ENCODE data around the gene LAMA5.

Gene LAMA5

DNA sequence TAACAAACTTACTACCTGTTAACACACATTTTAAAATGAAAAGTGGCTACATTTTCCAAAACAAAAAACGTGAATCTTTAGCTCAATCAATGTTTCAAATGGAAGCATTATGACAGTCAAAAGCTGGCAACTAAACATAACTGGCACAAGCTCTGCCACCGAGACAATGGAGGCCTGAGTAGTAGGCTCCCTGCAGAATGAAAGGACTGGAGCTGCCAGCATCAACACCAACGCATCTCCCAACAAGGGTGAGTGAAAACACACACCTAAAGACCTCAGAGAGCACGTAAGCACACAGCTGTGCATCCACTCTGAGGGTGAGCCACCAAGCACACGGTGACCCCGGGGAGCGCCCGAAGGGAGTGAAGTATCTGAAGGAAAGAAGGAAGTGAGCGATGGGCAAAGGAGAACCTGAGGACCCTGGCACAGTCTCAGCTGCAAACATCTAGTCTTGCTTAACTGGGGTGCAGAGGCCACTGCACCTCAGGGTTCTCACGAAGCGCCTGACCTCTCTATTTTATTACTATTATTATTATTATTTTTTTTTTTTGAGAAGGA, 65.9 kb downstream of the LAMA5 start:
- H3K4me3 ChIP-seq (ENCODE audit: low read length): no peak overlapping the region
- H3K9ac ChIP-seq (ENCODE audit: low read depth, low read length): no peak overlapping the region
- no peaks in the 10 kb centered on the region for H3K27me3 ChIP-seq (ENCODE audit: control insufficient read depth, insufficient read depth, low read length)
- H3K36me3 ChIP-seq (ENCODE audit: insufficient read depth, low read length): peaks cover 23% of the 10 kb centered on the region
- no peak overlapping the region for H3K4me2 ChIP-seq (ENCODE audit: low read length)
- no peaks in the 10 kb centered on the region for H3K9me3 ChIP-seq (replicated peaks; ENCODE audit: low read length)
- H3K4me1 ChIP-seq (ENCODE audit: control insufficient read depth, insufficient read depth, low read length): peaks cover 19% of the 10 kb centered on the region

DNA sequence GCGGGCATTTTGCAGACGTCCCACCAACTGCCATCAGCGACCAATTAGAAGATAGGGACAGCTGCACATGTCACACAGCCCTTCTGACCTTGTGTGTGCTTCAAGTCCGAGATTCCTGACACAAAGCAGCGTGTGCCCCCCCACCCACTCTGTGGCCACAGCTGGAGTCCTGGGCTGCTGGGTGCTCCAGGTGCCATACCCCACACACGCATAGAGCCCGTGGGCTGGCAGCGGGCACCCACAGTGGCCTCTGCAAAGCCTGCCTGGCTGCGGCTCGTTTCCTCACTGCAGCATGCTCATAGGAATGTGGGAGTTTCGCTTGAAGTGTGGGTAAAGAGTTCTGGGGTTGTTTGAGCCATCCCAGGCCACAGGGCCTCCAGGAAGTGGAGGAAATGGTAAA, 66.8 kb downstream of the LAMA5 start:
- H3K4me1 ChIP-seq (ENCODE audit: control insufficient read depth, insufficient read depth, low read length): peaks cover 14% of the 10 kb centered on the region
- H3K9me3 ChIP-seq (replicated peaks; ENCODE audit: low read length): no peaks in the 10 kb centered on the region
- no peaks in the 10 kb centered on the region for H3K27me3 ChIP-seq (ENCODE audit: control insufficient read depth, insufficient read depth, low read length)
- H3K4me3 ChIP-seq (ENCODE audit: low read length): no peak overlapping the region
- no peak overlapping the region for H3K9ac ChIP-seq (ENCODE audit: low read depth, low read length)
- no peak overlapping the region for H3K4me2 ChIP-seq (ENCODE audit: low read length)
- peaks cover 19% of the 10 kb centered on the region for H3K36me3 ChIP-seq (ENCODE audit: insufficient read depth, low read length)

DNA sequence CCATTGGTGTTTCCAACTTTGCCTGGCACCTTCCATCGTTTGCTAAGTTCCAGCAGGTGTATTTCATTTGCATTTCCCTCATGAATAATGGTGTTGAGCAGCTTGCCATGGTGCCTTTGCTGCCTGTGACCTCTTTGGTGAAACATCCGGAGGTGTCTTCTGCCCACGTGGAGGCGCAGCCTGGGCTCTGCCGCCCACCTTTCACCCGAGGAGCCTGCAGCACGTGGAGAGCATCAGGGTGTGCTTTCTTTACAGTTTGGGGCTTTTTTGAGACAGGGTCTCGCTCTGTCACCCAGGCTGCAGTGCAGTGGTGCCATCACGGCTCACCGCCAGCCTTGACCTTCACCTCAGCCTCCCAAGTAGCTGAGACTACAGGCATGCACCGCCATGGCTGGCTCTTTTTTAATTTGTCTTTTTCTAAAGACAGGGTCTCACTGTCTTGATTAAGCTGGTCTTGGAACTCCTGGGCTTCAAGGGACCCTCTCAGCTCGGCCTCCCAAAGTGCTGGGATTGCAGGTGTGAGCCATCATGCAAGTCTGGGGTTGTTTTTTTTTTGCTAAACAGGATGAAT, 67.4 kb downstream of the LAMA5 start:
- H3K4me2 ChIP-seq (ENCODE audit: low read length): no peak overlapping the region
- no peaks in the 10 kb centered on the region for H3K27me3 ChIP-seq (ENCODE audit: control insufficient read depth, insufficient read depth, low read length)
- no peaks in the 10 kb centered on the region for H3K9me3 ChIP-seq (replicated peaks; ENCODE audit: low read length)
- H3K9ac ChIP-seq (ENCODE audit: low read depth, low read length): no peak overlapping the region
- H3K36me3 ChIP-seq (ENCODE audit: insufficient read depth, low read length): peaks cover 17% of the 10 kb centered on the region
- H3K4me3 ChIP-seq (ENCODE audit: low read length): no peak overlapping the region
- peaks cover 8% of the 10 kb centered on the region for H3K4me1 ChIP-seq (ENCODE audit: control insufficient read depth, insufficient read depth, low read length)

DNA sequence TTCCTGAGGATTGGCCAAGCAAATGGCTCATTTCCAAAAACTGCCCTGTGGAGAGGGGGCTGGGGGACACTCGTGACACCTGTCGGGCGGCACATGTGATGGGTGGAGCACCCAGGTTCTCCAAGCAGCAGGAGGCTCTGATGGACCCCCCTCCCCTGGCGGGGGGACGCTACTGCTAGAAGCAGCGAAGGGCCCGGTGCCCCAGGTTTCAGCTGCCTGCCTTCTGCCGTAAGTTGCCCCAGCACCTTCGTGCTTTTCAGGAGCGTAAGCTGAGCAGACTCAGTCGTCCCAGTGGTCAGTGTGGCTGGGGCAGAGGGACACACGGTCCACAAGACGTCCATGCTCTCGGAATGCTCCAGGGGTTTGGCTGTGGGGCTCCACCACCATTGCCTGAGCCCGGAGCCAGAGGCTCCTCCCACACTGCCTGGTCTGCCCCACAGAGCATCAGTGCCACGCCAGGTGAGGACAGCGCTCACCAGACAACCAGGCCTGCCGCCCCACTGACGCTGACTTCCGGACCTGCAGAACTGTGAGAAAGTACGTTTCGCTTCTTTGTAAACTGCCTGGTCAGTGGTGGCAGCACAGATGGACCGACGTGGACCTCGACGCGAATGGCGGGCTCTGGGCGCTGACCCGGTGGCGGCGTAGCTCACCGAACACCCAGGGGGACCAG, 68.4 kb downstream of the LAMA5 start:
- Histone ChIP-seq H3K36me3 (ENCODE audit: insufficient read depth, low read length) (peaks cover 17% of the 10 kb centered on the region), H3K9ac (ENCODE audit: low read depth, low read length) (no peak overlapping the region)

GRCh38 chr20:62297449-62298227, 69.5 kb downstream of the LAMA5 start:
- no peaks in the 10 kb centered on the region for H3K9me3 ChIP-seq (replicated peaks; ENCODE audit: low read length)
- H3K4me2 ChIP-seq (ENCODE audit: low read length): no peak overlapping the region
- H3K27me3 ChIP-seq (ENCODE audit: control insufficient read depth, insufficient read depth, low read length): no peaks in the 10 kb centered on the region
- H3K4me3 ChIP-seq (ENCODE audit: low read length): no peak overlapping the region
- H3K4me1 ChIP-seq (ENCODE audit: control insufficient read depth, insufficient read depth, low read length): no peaks in the 10 kb centered on the region
- peaks cover 22% of the 10 kb centered on the region for H3K36me3 ChIP-seq (ENCODE audit: insufficient read depth, low read length)
- no peak overlapping the region for H3K9ac ChIP-seq (ENCODE audit: low read depth, low read length)

More for the DNA sequence above, 68.4 kb downstream of the LAMA5 start:
- H3K4me1 ChIP-seq (ENCODE audit: control insufficient read depth, insufficient read depth, low read length): no peaks in the 10 kb centered on the region
- no peak overlapping the region for H3K4me2 ChIP-seq (ENCODE audit: low read length)
- no peaks in the 10 kb centered on the region for H3K9me3 ChIP-seq (replicated peaks; ENCODE audit: low read length)
- no peak overlapping the region for H3K4me3 ChIP-seq (ENCODE audit: low read length)
- no peaks in the 10 kb centered on the region for H3K27me3 ChIP-seq (ENCODE audit: control insufficient read depth, insufficient read depth, low read length)

GRCh38 chr20:62296724-62297448, 70.2 kb downstream of the LAMA5 start:
- H3K4me2 ChIP-seq (ENCODE audit: low read length): no peak overlapping the region
- H3K4me3 ChIP-seq (ENCODE audit: low read length): no peak overlapping the region
- no peak overlapping the region for H3K9ac ChIP-seq (ENCODE audit: low read depth, low read length)
- peaks cover 22% of the 10 kb centered on the region for H3K36me3 ChIP-seq (ENCODE audit: insufficient read depth, low read length)
- H3K9me3 ChIP-seq (replicated peaks; ENCODE audit: low read length): no peaks in the 10 kb centered on the region
- H3K4me1 ChIP-seq (ENCODE audit: control insufficient read depth, insufficient read depth, low read length): no peaks in the 10 kb centered on the region
- H3K27me3 ChIP-seq (ENCODE audit: control insufficient read depth, insufficient read depth, low read length): no peaks in the 10 kb centered on the region

DNA sequence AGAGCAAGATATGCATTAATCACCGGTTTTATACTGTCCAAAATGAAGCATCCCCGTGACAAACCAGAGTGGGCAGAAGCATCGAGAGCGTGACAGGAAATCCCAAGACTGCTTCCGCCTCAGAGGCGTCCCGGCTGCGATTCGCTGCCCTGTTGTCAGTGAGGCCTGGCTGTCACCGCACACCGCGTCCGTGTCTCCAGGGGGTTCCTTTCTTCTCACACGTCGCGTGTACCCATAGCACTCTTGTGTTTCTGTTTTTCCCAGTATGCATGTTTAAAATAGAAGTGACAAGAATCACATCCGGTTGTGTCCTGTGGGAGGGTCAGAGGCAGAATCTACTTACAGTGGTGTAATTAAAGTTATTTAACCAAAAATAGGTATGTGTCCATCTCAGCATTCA, 72.6 kb downstream of the LAMA5 start:
- Histone ChIP-seq H3K4me2 (ENCODE audit: low read length) (no peak overlapping the region), H3K9me3 (replicated peaks; ENCODE audit: low read length) (no peaks in the 10 kb centered on the region), H3K4me1 (ENCODE audit: control insufficient read depth, insufficient read depth, low read length) (no peaks in the 10 kb centered on the region), H3K9ac (ENCODE audit: low read depth, low read length) (no peak overlapping the region), H3K4me3 (ENCODE audit: low read length) (no peak overlapping the region), H3K27me3 (ENCODE audit: control insufficient read depth, insufficient read depth, low read length) (no peaks in the 10 kb centered on the region), H3K36me3 (ENCODE audit: insufficient read depth, low read length) (peaks cover 22% of the 10 kb centered on the region)

GRCh38 chr20:62293946-62294345, 73.2 kb downstream of the LAMA5 start:
- no peaks in the 10 kb centered on the region for H3K9me3 ChIP-seq (replicated peaks; ENCODE audit: low read length)
- no peak overlapping the region for H3K9ac ChIP-seq (ENCODE audit: low read depth, low read length)
- H3K4me3 ChIP-seq (ENCODE audit: low read length): no peak overlapping the region
- H3K36me3 ChIP-seq (ENCODE audit: insufficient read depth, low read length): peaks cover 22% of the 10 kb centered on the region
- no peak overlapping the region for H3K4me2 ChIP-seq (ENCODE audit: low read length)
- H3K4me1 ChIP-seq (ENCODE audit: control insufficient read depth, insufficient read depth, low read length): no peaks in the 10 kb centered on the region
- no peaks in the 10 kb centered on the region for H3K27me3 ChIP-seq (ENCODE audit: control insufficient read depth, insufficient read depth, low read length)

GRCh38 chr20:62293111-62293784, 73.9 kb downstream of the LAMA5 start:
- Histone ChIP-seq H3K9me3 (replicated peaks; ENCODE audit: low read length) (no peaks in the 10 kb centered on the region), H3K4me2 (ENCODE audit: low read length) (no peak overlapping the region), H3K36me3 (ENCODE audit: insufficient read depth, low read length) (peaks cover 22% of the 10 kb centered on the region), H3K4me1 (ENCODE audit: control insufficient read depth, insufficient read depth, low read length) (no peaks in the 10 kb centered on the region), H3K27me3 (ENCODE audit: control insufficient read depth, insufficient read depth, low read length) (no peaks in the 10 kb centered on the region), H3K9ac (ENCODE audit: low read depth, low read length) (no peak overlapping the region), H3K4me3 (ENCODE audit: low read length) (no peak overlapping the region)

GRCh38 chr20:62292108-62292507, 75.0 kb downstream of the LAMA5 start:
- Histone ChIP-seq H3K4me3 (ENCODE audit: low read length) (no peak overlapping the region), H3K36me3 (ENCODE audit: insufficient read depth, low read length) (peaks cover 22% of the 10 kb centered on the region), H3K9ac (ENCODE audit: low read depth, low read length) (no peak overlapping the region), H3K9me3 (replicated peaks; ENCODE audit: low read length) (no peaks in the 10 kb centered on the region), H3K4me1 (ENCODE audit: control insufficient read depth, insufficient read depth, low read length) (no peaks in the 10 kb centered on the region), H3K27me3 (ENCODE audit: control insufficient read depth, insufficient read depth, low read length) (no peaks in the 10 kb centered on the region), H3K4me2 (ENCODE audit: low read length) (no peak overlapping the region)
